ENCODE measurements around the gene PEX10. TPM values are rescaled to one million over a fixed set of nuclear protein-coding genes. Genes with fewer than 3 reads are reported as not detected.

Gene PEX10
- 32.0 TPM for total RNA-seq

DNA sequence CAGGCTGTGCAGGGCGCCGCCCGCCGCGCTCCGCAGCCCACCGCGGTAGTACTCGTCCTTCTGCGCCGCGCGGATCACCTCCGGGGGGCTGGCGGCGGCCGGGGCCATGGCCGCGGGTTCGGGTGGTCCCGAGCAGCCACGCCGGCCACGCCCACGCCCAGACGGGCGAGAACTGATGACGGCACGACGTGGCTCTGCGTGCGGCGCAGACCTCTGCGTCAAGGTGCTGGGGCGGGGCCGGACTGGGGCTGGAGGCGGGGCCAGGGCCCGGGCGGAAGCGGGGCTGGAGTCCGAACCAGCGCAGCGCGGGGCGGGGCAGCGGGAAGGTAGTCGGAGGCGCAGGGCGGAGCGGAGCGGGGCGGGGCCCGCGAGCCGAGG lies at the start of gene PEX10:
Gene PEX10, minus strand, starts transcription at position 170 of the 378 bp plus-strand sequence. Its CDS starts 62 bp downstream, at position 108.

DNA sequence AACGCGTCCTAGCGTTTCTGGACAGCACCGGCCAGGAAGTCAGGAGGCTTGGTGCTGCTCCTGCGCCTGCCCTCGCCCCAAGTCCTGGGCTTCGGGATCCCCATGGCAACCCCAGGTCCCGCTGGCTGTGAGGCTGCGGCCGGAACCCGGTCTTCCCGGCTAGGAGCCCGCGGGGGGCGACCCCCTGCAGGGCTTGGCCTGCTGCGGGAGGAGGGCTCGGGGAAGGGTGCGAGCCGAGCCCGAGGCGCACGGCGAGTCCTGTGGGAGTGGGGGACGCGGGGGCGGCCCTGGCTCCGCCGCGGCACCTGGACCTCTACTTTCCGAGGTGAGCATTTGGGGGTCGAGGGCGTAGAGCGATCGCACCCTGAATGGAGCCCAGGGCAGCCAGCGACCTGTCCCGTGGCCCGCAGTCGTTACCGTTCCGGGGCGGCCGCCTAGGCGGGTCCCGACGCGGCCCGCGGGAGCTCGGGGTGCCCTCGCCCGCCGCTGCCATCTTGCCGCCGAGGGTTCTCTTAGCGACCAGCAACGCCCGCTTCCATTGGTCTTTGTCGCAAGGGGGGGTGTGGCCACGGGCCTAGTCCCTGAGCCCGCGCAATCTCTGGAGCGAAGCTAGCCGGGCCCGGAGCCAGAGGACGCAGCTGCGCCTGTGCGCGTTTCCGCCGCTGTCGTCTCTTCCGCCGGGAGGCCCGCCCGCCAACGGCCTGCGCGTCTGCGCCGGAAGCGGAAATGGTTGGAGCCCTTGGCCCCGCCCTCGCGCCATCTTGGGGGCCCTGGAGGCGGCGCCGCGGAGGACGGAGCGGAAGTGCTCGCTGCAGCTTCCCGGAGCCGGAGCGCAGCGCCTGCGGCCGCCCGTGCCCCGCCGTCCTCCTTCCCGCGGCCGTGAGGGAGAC lies 21.1 kb downstream of the PEX10 start, which contains the start of the genes MORN1 and RER1:
Gene MORN1, minus strand, starts transcription at position 514 of the 890 bp plus-strand sequence. Its CDS starts 21 bp downstream, at position 493.
Gene RER1, plus strand, starts transcription at position 801 of the 890 bp plus-strand sequence. CDS start 3,950 bp downstream, outside the sequence.

Other genes starting within 250 kb of the PEX10 start
- gene FAAP20, start 217.8 kb downstream of the PEX10 start, total RNA-seq: 32.7 TPM
- 50.1 TPM for gene SKI, start 184.2 kb downstream of the PEX10 start, total RNA-seq
- 35.4 TPM for gene MORN1, start 21.0 kb downstream of the PEX10 start, total RNA-seq
- 62.9 TPM for gene RER1, start 20.7 kb downstream of the PEX10 start, total RNA-seq
- gene PLCH2, start 63.7 kb upstream of the PEX10 start, total RNA-seq: 84.1 TPM
- 61.7 TPM for gene PANK4, start 114.0 kb upstream of the PEX10 start, total RNA-seq
- gene HES5, start 117.7 kb upstream of the PEX10 start, total RNA-seq: 65.1 TPM
- 50.0 TPM for gene TNFRSF14, start 143.8 kb upstream of the PEX10 start, total RNA-seq
- gene PRXL2B, start 174.2 kb upstream of the PEX10 start, total RNA-seq: 17.4 TPM
- gene MMEL1, start 220.5 kb upstream of the PEX10 start, total RNA-seq: 2.4 TPM